Endodermal cell (in vitro differentiated cells): ENCODE data around the gene AXDND1. TPM values are rescaled to one million over a fixed set of nuclear protein-coding genes. Genes with fewer than 3 reads are reported as not detected.
A peak's percentile ranks its signal among the peaks of the same experiment; 100 is the strongest.
"Not testable (repeated sequence)": the region's sequence is repeated elsewhere in the genome, so short reads cannot be mapped to it uniquely, and the experiment has no call there.

Source experiments
- DNase-seq: peaks from one replicate; pipeline ENCODE4 v3.0.0-alpha.2; 2017
- H3K27ac ChIP-seq: 2 replicates; pipeline ENCODE4 v1.5.1; 2013; ENCODE audit warnings: mild to moderate bottlenecking, low read depth, low read length, moderate library complexity
- H3K27me3 ChIP-seq: 2 replicates; pipeline ENCODE4 v1.6.1; 2013; ENCODE audit warnings: mild to moderate bottlenecking, low read length, moderate library complexity; ENCODE audit not compliant: insufficient read depth, control insufficient read depth, poor library complexity, severe bottlenecking
- H3K36me3 ChIP-seq: 2 replicates; pipeline ENCODE4 v1.7.0; 2013; ENCODE audit warnings: mild to moderate bottlenecking, low read length, moderate library complexity; ENCODE audit not compliant: control insufficient read depth, insufficient read depth
- H3K4me1 ChIP-seq: one replicate; pipeline ENCODE4 v1.7.0; 2013; ENCODE audit warnings: low read length; ENCODE audit not compliant: control insufficient read depth, insufficient read depth
- H3K4me3 ChIP-seq: 2 replicates; pipeline ENCODE4 v1.5.1; 2013; ENCODE audit warnings: mild to moderate bottlenecking, low read length, moderate library complexity
- H3K9ac ChIP-seq: 2 replicates; pipeline ENCODE4 v1.6.1; 2013; ENCODE audit warnings: mild to moderate bottlenecking, low read length, moderate library complexity; ENCODE audit not compliant: poor library complexity, severe bottlenecking; ENCODE audit errors: extremely low read depth
- H3K9me3 ChIP-seq: 2 replicates; pipeline ENCODE4 v1.6.1; 2013; ENCODE audit warnings: mild to moderate bottlenecking, low read length, moderate library complexity; ENCODE audit not compliant: control insufficient read depth
- H3K27ac Mint-ChIP-seq: 2 replicates; pipeline ENCODE4 v1.8.0; 2020; ENCODE audit warnings: mixed read lengths
- H3K27me3 Mint-ChIP-seq: 2 replicates; pipeline ENCODE4 v1.8.0; 2021; ENCODE audit warnings: mild to moderate bottlenecking, mixed read lengths; ENCODE audit not compliant: insufficient read depth
- H3K36me3 Mint-ChIP-seq: 2 replicates; pipeline ENCODE4 v1.8.0; 2020; ENCODE audit warnings: low read depth, mixed read lengths
- H3K4me1 Mint-ChIP-seq: 2 replicates; pipeline ENCODE4 v1.8.0; 2020; ENCODE audit warnings: mixed read lengths
- H3K4me3 Mint-ChIP-seq: 2 replicates; pipeline ENCODE4 v1.8.0; 2020; ENCODE audit warnings: mild to moderate bottlenecking, moderate library complexity, mixed read lengths
- H3K9me3 Mint-ChIP-seq: 2 replicates; pipeline ENCODE4 v1.8.0; 2020; ENCODE audit warnings: mild to moderate bottlenecking, mixed read lengths
- CTCF ChIP-seq: fragments of 200-600 bp; sonication (generic); conservative IDR thresholded peaks from 2 replicates; pipeline ENCODE4 v1.5.0; 2021; ENCODE audit warnings: antibody characterized with exemption, mild to moderate bottlenecking
- WGBS, 2 experiments: methylation state at CpG; one replicate each; pipeline versions ENCODE4 v1.1.5 to v1.1.7; 2013; ENCODE audit warnings: missing lambda C conversion rate in 2 of 2, mixed read lengths in 1 of 2; ENCODE audit not compliant: insufficient coverage in 1 of 2, insufficient read length in 1 of 2; 5-methylcytosine and 5-hydroxymethylcytosine counted together
- total RNA-seq, 2 donors: library from RNA; stranded (reverse); fragmentation: NEBNext Ultra II Directional in 1 of 2; extraction: Animal tissue kit (Norgen Biotek cat#: 25700) in 1 of 2; gene quantifications; 2 replicates in 1 of 2; 3 replicates in 1 of 2; pipeline ENCODE4 v1.2.1, GENCODE V29; 2021

Gene AXDND1
- total RNA-seq, 2 donors from 2014 or later, result 0.69 to 1.3 TPM

GRCh38 chr1:179353546-179353945 lies 12.2 kb upstream of the AXDND1 start:
- H3K9me3 Mint-ChIP-seq, result no peaks in the 10 kb centered on the region
- H3K9ac ChIP-seq, result no peak overlapping the region
- H3K36me3 ChIP-seq, result peaks cover 58% of the 10 kb centered on the region
- H3K4me1 Mint-ChIP-seq, result no peaks in the 10 kb centered on the region
- WGBS, 2 experiments, result 91% methylated on average over 4 to 5 of the region's 5 CpGs
- no peak overlapping the region for H3K4me3 ChIP-seq
- H3K36me3 Mint-ChIP-seq, result peaks cover 26% of the 10 kb centered on the region
- no peak for TF ChIP-seq CTCF
- H3K9me3 ChIP-seq, result no peaks in the 10 kb centered on the region
- no peaks in the 10 kb centered on the region for H3K27me3 ChIP-seq
- no peaks in the 10 kb centered on the region for H3K27me3 Mint-ChIP-seq
- H3K4me3 Mint-ChIP-seq, result no peak overlapping the region
- DNase-seq, result no peak
- H3K27ac Mint-ChIP-seq, result no peak overlapping the region
- no peaks in the 10 kb centered on the region for H3K4me1 ChIP-seq
- no peak overlapping the region for H3K27ac ChIP-seq

GRCh38 chr1:179361631-179362030 lies 4.1 kb upstream of the AXDND1 start:
- H3K4me1 ChIP-seq, H3K36me3 Mint-ChIP-seq: not testable (repeated sequence)
- WGBS, 2 experiments, result 92 to 100% methylated on average over 1 to 2 of the region's 2 CpGs

GRCh38 chr1:179366093-179366800 lies 476 bp downstream of the AXDND1 start:
- Mint-ChIP-seq H3K27me3 (peaks cover 3% of the 10 kb centered on the region), H3K36me3 (no peaks in the 10 kb centered on the region), H3K4me1 (peaks cover 4% of the 10 kb centered on the region), H3K4me3 (peak overlapping the region; percentile 77), H3K9me3 (no peaks in the 10 kb centered on the region), H3K27ac (peak overlapping the region; percentile 100)
- no peaks in the 10 kb centered on the region for H3K27me3 ChIP-seq
- DNase-seq, result no peak
- H3K4me3 ChIP-seq, result peak overlapping the region; percentile 93
- peak; percentile 31 for TF ChIP-seq CTCF
- no peaks in the 10 kb centered on the region for H3K4me1 ChIP-seq
- no peaks in the 10 kb centered on the region for H3K9me3 ChIP-seq
- H3K36me3 ChIP-seq, result no peaks in the 10 kb centered on the region
- 13 to 16% methylated on average over 15 to 28 of the region's 28 CpGs for WGBS, 2 experiments
- H3K27ac ChIP-seq, result no peak overlapping the region
- peak overlapping the region; percentile 91 for H3K9ac ChIP-seq

More at GRCh38 chr1:179361631-179362030, 4.1 kb upstream of the AXDND1 start:
- H3K4me3 ChIP-seq, H3K4me3 Mint-ChIP-seq, DNase-seq, H3K9me3 ChIP-seq, H3K4me1 Mint-ChIP-seq, H3K36me3 ChIP-seq, H3K9ac ChIP-seq, H3K27me3 ChIP-seq, H3K27ac ChIP-seq, H3K9me3 Mint-ChIP-seq, H3K27ac Mint-ChIP-seq, H3K27me3 Mint-ChIP-seq: not testable (repeated sequence)
